SK-N-SH (cell line): ENCODE results near the gene PDE6D. TPM values are rescaled to one million over a fixed set of nuclear protein-coding genes. Genes with fewer than 3 reads are reported as not detected.

ENCODE experiments used
- CTCF ChIA-PET: fragments of 300-600, 350-600 bp; formaldehyde crosslinking; extraction: SDS; loops from one replicate; lab custom pipeline; 2021; lab: Yijun Ruan, JAX
- POLR2A ChIA-PET: fragments of 350-600 bp; sonication (Branson Sonifier 250); formaldehyde crosslinking; extraction: SDS; loops from one replicate; lab custom pipeline; 2020; ENCODE audit warnings: antibody characterized with exemption, inconsistent platforms; lab: Yijun Ruan, JAX
- DNase-seq: peaks from one replicate; pipeline ENCODE4 v3.0.0; 2012
- H2AFZ ChIP-seq: fragments of 200-600 bp; sonication (generic); 2 replicates; pipeline ENCODE4 v1.8.1; 2016; ENCODE audit warnings: antibody characterized with exemption, mild to moderate bottlenecking, low read depth
- H3F3A ChIP-seq: fragments of 200-600 bp; sonication (generic); replicated peaks from 2 replicates; pipeline ENCODE3; 2016; ENCODE audit warnings: antibody characterized with exemption, mild to moderate bottlenecking; ENCODE audit not compliant: insufficient read depth
- H3K27ac ChIP-seq, 2 experiments: fragments of 200-500 bp in 1 of 2; fragments of 200-600 bp in 1 of 2; sonication (Bioruptor generic) in 1 of 2; sonication (generic), shearing (Covaris generic) in 1 of 2; 2 replicates each; pipeline versions ENCODE4 v1.5.1 to v1.6.1; 2014 to 2016; ENCODE audit warnings: low read depth in 2 of 2, inconsistent platforms in 1 of 2, low read length in 1 of 2, mild to moderate bottlenecking in 1 of 2, mixed read lengths in 1 of 2
- H3K27me3 ChIP-seq: fragments of 200-600 bp; sonication (generic), shearing (Covaris generic); 2 replicates; pipeline ENCODE4 v1.6.1; 2016; ENCODE audit warnings: mixed run types; ENCODE audit not compliant: insufficient read depth
- H3K36me3 ChIP-seq, 2 experiments: fragments of 200-500 bp in 1 of 2; fragments of 200-600 bp in 1 of 2; sonication (Bioruptor generic) in 1 of 2; sonication (generic) in 1 of 2; replicated peaks in 1 of 2; 2 replicates each; pipeline versions ENCODE3 to v1.5.1; 2014 to 2016; ENCODE audit warnings: low read length in 1 of 2, mild to moderate bottlenecking in 1 of 2; ENCODE audit not compliant: insufficient read depth in 2 of 2, control insufficient read depth in 1 of 2
- H3K4me1 ChIP-seq, 2 experiments: fragments of 200-500 bp in 1 of 2; fragments of 200-600 bp in 1 of 2; sonication (Bioruptor generic) in 1 of 2; sonication (generic), shearing (Covaris generic) in 1 of 2; 2 replicates each; pipeline versions ENCODE4 v1.5.1 to v1.6.1; 2014 to 2016; ENCODE audit warnings: low read depth in 1 of 2, low read length in 1 of 2, mixed run types in 1 of 2; ENCODE audit not compliant: insufficient read depth in 2 of 2, control insufficient read depth in 1 of 2
- H3K4me2 ChIP-seq: fragments of 200-600 bp; sonication (generic), shearing (Covaris generic); 2 replicates; pipeline ENCODE4 v1.6.1; 2017; ENCODE audit warnings: mixed run types
- H3K4me3 ChIP-seq, 2 experiments: fragments of 200-500 bp in 1 of 2; fragments of 200-600 bp in 1 of 2; sonication (Bioruptor generic) in 1 of 2; sonication (generic), shearing (Covaris generic) in 1 of 2; 2 replicates each; pipeline versions ENCODE4 v1.5.1 to v1.8.1; 2014 to 2016; ENCODE audit warnings: low read depth in 2 of 2, inconsistent platforms in 1 of 2, low read length in 1 of 2, mild to moderate bottlenecking in 1 of 2, mixed read lengths in 1 of 2, moderate library complexity in 1 of 2
- H3K79me2 ChIP-seq: fragments of 200-600 bp; sonication (generic); 2 replicates; pipeline ENCODE4 v1.8.1; 2017; ENCODE audit warnings: mild to moderate bottlenecking; ENCODE audit not compliant: insufficient read depth
- H3K9ac ChIP-seq: fragments of 200-600 bp; sonication (generic); 2 replicates; pipeline ENCODE4 v1.6.1; 2017; ENCODE audit warnings: mixed run types
- H3K9me2 ChIP-seq: fragments of 200-600 bp; sonication (generic); 2 replicates; pipeline ENCODE4 v1.6.1; 2017; ENCODE audit warnings: mixed run types
- H3K9me3 ChIP-seq: fragments of 200-600 bp; sonication (generic); 2 replicates; pipeline ENCODE4 v1.6.1; 2017; ENCODE audit warnings: mixed run types, mild to moderate bottlenecking, moderate library complexity
- H4K20me1 ChIP-seq: fragments of 200-600 bp; sonication (generic); 2 replicates; pipeline ENCODE4 v1.6.1; 2017; ENCODE audit warnings: mild to moderate bottlenecking, mixed run types; ENCODE audit not compliant: insufficient read depth
- CHD2 ChIP-seq: fragments of 150-350 bp; IDR thresholded peaks from 2 replicates; pipeline ENCODE4 v1.6.1; 2018; ENCODE audit warnings: low read length; ENCODE audit not compliant: partially characterized antibody
- CTCF ChIP-seq: fragments of 200-600 bp; sonication (generic); IDR thresholded peaks from 2 replicates; pipeline ENCODE4 v1.6.1; 2017; ENCODE audit warnings: antibody characterized with exemption, mild to moderate bottlenecking, moderate library complexity
- FOSL2 ChIP-seq: IDR thresholded peaks from 2 replicates; pipeline ENCODE4 v1.4.0; 2012; ENCODE audit warnings: low read depth, mild to moderate bottlenecking, moderate library complexity, borderline replicate concordance
- FOXJ3 ChIP-seq: sonication (generic); formaldehyde crosslinking; IDR thresholded peaks from 2 replicates; pipeline ENCODE4 v1.5.1; 2020; ENCODE audit warnings: mild to moderate bottlenecking, missing genetic modification reagents
- FOXM1 ChIP-seq: IDR thresholded peaks from 2 replicates; pipeline ENCODE4 v1.4.0; 2012; ENCODE audit warnings: low read depth, mild to moderate bottlenecking
- GABPA ChIP-seq: IDR thresholded peaks from 2 replicates; pipeline ENCODE4 v1.4.0; 2012; ENCODE audit warnings: low read depth, mild to moderate bottlenecking
- IRF3 ChIP-seq: fragments of 150-350 bp; IDR thresholded peaks from 2 replicates; pipeline ENCODE4 v1.6.1; 2016; ENCODE audit warnings: mild to moderate bottlenecking, low read depth, low read length
- MXI1 ChIP-seq: IDR thresholded peaks from 2 replicates; pipeline ENCODE4 v1.6.1; 2012; ENCODE audit warnings: mild to moderate bottlenecking, low read depth, low read length, improper control_type of control experiment
- NFIC ChIP-seq: IDR thresholded peaks from 2 replicates; pipeline ENCODE4 v1.4.0; 2012; ENCODE audit warnings: borderline replicate concordance
- RCOR1 ChIP-seq: fragments of 150-350 bp; IDR thresholded peaks from 2 replicates; pipeline ENCODE4 v1.6.1; 2017; ENCODE audit warnings: antibody characterized with exemption, low read length
- RXRA ChIP-seq: IDR thresholded peaks from 2 replicates; pipeline ENCODE4 v1.4.0; 2012; ENCODE audit warnings: low read depth, mild to moderate bottlenecking, borderline replicate concordance
- SMC3 ChIP-seq: IDR thresholded peaks from 2 replicates; pipeline ENCODE4 v1.6.1; 2012; ENCODE audit warnings: low read depth, low read length, improper control_type of control experiment
- TAF1 ChIP-seq: IDR thresholded peaks from 2 replicates; pipeline ENCODE4 v1.6.1; 2012; ENCODE audit warnings: low read depth, mild to moderate bottlenecking, low read length, moderate library complexity, borderline replicate concordance
- TCF12 ChIP-seq: IDR thresholded peaks from 2 replicates; pipeline ENCODE4 v1.4.0; 2012
- TEAD4 ChIP-seq: IDR thresholded peaks from 2 replicates; pipeline ENCODE4 v1.4.0; 2012; ENCODE audit warnings: mild to moderate bottlenecking, borderline replicate concordance; ENCODE audit not compliant: insufficient read depth
- WGBS: methylation state at CpG from one replicate; pipeline ENCODE4 v1.1.6; 2017; ENCODE audit warnings: low lambda C conversion rate; 5-methylcytosine and 5-hydroxymethylcytosine counted together
- polyA plus RNA-seq, 3 experiments: library from polyadenylated mRNA; depleted of rRNA; stranded (reverse); fragments of >200 nt; gene quantifications; 2 replicates each; pipeline ENCODE4 v1.2.3, GENCODE V29; 2012
- TF ChIP-seq, protein P1 (sequence below): IDR thresholded peaks from 2 replicates; pipeline ENCODE4; 2012
- TF ChIP-seq, protein P2 (sequence below): IDR thresholded peaks from 2 replicates; pipeline ENCODE4 v1.4.0; 2012; ENCODE audit warnings: low read depth
- TF ChIP-seq, protein P3 (sequence below): IDR thresholded peaks from 2 replicates; pipeline ENCODE4 v1.4.0; 2012; ENCODE audit warnings: low read depth, borderline replicate concordance

Gene PDE6D
- polyA plus RNA-seq, 1 of the 3 experiments (the other 2 are of a cell fraction) = 33.9 TPM

GRCh38 chr2:231687133-231687852 lies 93.8 kb downstream of the PDE6D start (continued):
- TF ChIP-seq GABPA = no peak
- no peak for TF ChIP-seq TCF12
- no peak for TF ChIP-seq FOSL2
- no peak for TF ChIP-seq FOXJ3
- no peak for TF ChIP-seq IRF3
- TF ChIP-seq CHD2 = no peak
- no peak for TF ChIP-seq RCOR1
- TF ChIP-seq, protein P1, sequence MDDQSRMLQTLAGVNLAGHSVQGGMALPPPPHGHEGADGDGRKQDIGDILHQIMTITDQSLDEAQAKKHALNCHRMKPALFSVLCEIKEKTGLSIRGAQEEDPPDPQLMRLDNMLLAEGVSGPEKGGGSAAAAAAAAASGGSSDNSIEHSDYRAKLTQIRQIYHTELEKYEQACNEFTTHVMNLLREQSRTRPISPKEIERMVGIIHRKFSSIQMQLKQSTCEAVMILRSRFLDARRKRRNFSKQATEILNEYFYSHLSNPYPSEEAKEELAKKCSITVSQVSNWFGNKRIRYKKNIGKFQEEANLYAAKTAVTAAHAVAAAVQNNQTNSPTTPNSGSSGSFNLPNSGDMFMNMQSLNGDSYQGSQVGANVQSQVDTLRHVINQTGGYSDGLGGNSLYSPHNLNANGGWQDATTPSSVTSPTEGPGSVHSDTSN = no peak
- no peak for TF ChIP-seq RXRA
- no peak for TF ChIP-seq NFIC

GRCh38 chr2:231686192-231687100 lies 94.6 kb downstream of the PDE6D start:
- WGBS = 85% methylated on average over 9 of the region's 11 CpGs
- Histone ChIP-seq H3K9ac (no peak overlapping the region), H3K4me3 (no peak overlapping the region), H3K27ac (no peak overlapping the region), H3K9me3 (no peaks in the 10 kb centered on the region), H3K9me2 (no peaks in the 10 kb centered on the region), H2AFZ (no peak overlapping the region), H3K4me1 (peaks cover 0 to 19% of the 10 kb centered on the region in 2 experiments; a peak in 1 of 4 replicates), H3K27me3 (no peaks in the 10 kb centered on the region), H3K79me2 (no peaks in the 10 kb centered on the region), H4K20me1 (no peaks in the 10 kb centered on the region), H3K36me3 (no peaks in the 10 kb centered on the region), H3K4me2 (no peak overlapping the region), H3F3A (peaks cover 5% of the 10 kb centered on the region)
- ChIA-PET POLR2A (interaction anchor here (1.0 to 5.4 kb wide), 4 partner anchors 22 to 28 kb away, joined by 3 to 38 read pairs (median 8); partner anchors contain the start of gene PTMA), CTCF (interaction anchor here (0.7 to 29.4 kb wide), 6 partner anchors 9 to 76 kb away, joined by 3 to 1218 read pairs (median 8); partner anchors contain the start of gene PTMA)
- no peak for DNase-seq
- TF ChIP-seq MXI1 = no peak
- TF ChIP-seq FOXM1 = no peak
- no peak for TF ChIP-seq TAF1
- TF ChIP-seq TEAD4 = no peak
- TF ChIP-seq CTCF = no peak
- TF ChIP-seq, protein P1 = no peak
- TF ChIP-seq, protein P2, sequence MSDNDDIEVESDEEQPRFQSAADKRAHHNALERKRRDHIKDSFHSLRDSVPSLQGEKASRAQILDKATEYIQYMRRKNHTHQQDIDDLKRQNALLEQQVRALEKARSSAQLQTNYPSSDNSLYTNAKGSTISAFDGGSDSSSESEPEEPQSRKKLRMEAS = no peak
- TF ChIP-seq, protein P3, sequence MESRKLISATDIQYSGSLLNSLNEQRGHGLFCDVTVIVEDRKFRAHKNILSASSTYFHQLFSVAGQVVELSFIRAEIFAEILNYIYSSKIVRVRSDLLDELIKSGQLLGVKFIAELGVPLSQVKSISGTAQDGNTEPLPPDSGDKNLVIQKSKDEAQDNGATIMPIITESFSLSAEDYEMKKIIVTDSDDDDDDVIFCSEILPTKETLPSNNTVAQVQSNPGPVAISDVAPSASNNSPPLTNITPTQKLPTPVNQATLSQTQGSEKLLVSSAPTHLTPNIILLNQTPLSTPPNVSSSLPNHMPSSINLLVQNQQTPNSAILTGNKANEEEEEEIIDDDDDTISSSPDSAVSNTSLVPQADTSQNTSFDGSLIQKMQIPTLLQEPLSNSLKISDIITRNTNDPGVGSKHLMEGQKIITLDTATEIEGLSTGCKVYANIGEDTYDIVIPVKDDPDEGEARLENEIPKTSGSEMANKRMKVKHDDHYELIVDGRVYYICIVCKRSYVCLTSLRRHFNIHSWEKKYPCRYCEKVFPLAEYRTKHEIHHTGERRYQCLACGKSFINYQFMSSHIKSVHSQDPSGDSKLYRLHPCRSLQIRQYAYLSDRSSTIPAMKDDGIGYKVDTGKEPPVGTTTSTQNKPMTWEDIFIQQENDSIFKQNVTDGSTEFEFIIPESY = no peak
- TF ChIP-seq SMC3 = no peak
- no peak for TF ChIP-seq IRF3
